IPS DF 6.9 (cell line): ENCODE results near the gene REXO4.

Experiments used
- DNase-seq: peaks from one replicate; pipeline ENCODE4 v3.0.0-alpha.2; 2013; ENCODE audit warnings: low read depth, low spot score
- H3K27ac ChIP-seq: one replicate; pipeline ENCODE4 v1.5.1; 2013; ENCODE audit warnings: low read length, control low read depth
- H3K27me3 ChIP-seq: 2 replicates; pipeline ENCODE4 v1.6.1; 2013; ENCODE audit warnings: mild to moderate bottlenecking, low read length; ENCODE audit not compliant: control insufficient read depth, insufficient read depth
- H3K36me3 ChIP-seq: 2 replicates; pipeline ENCODE4 v1.6.1; 2013; ENCODE audit warnings: low read length; ENCODE audit not compliant: control insufficient read depth, insufficient read depth
- H3K4me1 ChIP-seq: 2 replicates; pipeline ENCODE4 v1.6.1; 2013; ENCODE audit warnings: low read length; ENCODE audit not compliant: control insufficient read depth, insufficient read depth
- H3K4me3 ChIP-seq: 2 replicates; pipeline ENCODE4 v1.5.1; 2013; ENCODE audit warnings: mild to moderate bottlenecking, low read length
- H3K9me3 ChIP-seq: 2 replicates; pipeline ENCODE4 v1.6.1; 2013; ENCODE audit warnings: low read length, inconsistent platforms; ENCODE audit not compliant: control insufficient read depth, insufficient read depth
- WGBS: extraction: QIAGEN DNeasy Blood & Tissue Kit; methylation state at CpG from one replicate; pipeline ENCODE4 v1.1.7; 2013; ENCODE audit warnings: mixed read lengths, missing lambda C conversion rate; ENCODE audit not compliant: insufficient read length, insufficient coverage; 5-methylcytosine and 5-hydroxymethylcytosine counted together

REXO4 gene

DNA sequence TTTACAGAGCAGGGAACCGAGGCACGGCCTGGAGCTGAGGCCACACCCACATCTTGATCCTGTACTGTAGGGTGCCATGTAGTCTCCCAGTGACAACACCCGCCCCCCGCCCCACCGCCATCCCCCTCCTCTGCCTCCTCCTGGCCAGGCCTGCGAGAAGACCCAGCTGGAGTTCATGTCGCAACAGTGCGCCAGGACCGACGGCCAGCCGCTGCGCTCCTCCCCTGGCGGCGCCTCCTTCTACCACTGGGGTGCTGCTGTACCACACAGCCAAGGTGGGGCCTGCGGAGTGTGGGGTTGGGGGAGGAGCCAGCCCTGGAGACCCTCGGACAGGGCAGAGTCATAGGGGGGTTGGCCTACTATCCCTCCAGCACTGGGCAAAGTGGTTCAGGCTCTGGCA, 18.9 kb upstream of the REXO4 start:
- Histone ChIP-seq H3K27ac (no peak overlapping the region), H3K4me3 (no peak overlapping the region), H3K27me3 (no peaks in the 10 kb centered on the region), H3K36me3 (no peaks in the 10 kb centered on the region), H3K9me3 (no peaks in the 10 kb centered on the region), H3K4me1 (no peaks in the 10 kb centered on the region)
- DNase-seq: no peak
- no CpG with 5 or more reads among the region's 16 CpGs for whole genome bisulfite sequencing

DNA sequence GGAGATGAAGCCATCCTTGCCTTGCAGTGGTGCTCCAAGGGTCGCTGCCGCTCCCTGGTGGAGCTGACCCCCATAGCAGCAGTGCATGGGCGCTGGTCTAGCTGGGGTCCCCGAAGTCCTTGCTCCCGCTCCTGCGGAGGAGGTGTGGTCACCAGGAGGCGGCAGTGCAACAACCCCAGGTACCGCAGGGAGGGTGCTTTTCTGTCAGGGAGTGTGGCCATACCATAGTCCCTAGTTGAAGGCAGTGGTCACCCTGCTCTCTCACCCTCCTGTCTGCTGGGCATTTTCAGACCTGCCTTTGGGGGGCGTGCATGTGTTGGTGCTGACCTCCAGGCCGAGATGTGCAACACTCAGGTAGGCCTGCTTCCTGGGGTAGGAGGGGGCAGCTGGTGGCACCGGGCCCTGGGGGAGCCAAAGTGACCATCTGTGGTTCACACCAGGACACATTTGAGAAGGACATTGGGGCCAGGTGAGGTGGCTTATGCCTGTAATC, 15.6 kb upstream of the REXO4 start:
- H3K4me3 ChIP-seq: no peak overlapping the region
- H3K27me3 ChIP-seq: no peaks in the 10 kb centered on the region
- no peaks in the 10 kb centered on the region for H3K4me1 ChIP-seq
- H3K9me3 ChIP-seq: no peaks in the 10 kb centered on the region
- no peak for DNase-seq
- H3K27ac ChIP-seq: no peak overlapping the region
- WGBS: no CpG with 5 or more reads among the region's 11 CpGs
- H3K36me3 ChIP-seq: no peaks in the 10 kb centered on the region

DNA sequence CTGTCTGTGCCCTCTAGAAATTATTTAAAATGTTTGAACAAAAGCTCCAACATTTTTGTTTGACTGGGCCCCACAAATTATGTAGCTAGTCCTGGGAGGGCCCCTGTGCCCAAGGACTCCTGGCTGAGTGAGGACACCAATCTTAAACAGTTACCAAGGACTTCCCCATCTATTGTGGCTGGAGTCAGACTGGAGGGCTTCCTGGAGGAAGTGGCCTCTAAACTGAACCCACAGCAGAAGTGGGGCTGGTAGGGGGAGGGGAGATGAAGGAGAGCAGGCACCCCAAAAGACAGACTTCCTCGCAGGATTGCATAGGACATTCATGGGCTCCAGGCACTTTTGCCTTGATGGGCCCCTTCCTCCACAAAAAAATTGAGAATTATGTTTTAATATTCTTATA, 12.4 kb upstream of the REXO4 start:
- Histone ChIP-seq H3K36me3 (0 out of 2 replicates have a peak, but pooled peaks cover 3% of the 10 kb centered on the region), H3K27me3 (no peaks in the 10 kb centered on the region), H3K4me1 (peaks cover 3% of the 10 kb centered on the region; the same call in 1 of the 2 replicates), H3K9me3 (no peaks in the 10 kb centered on the region), H3K4me3 (no peak overlapping the region; the same call in 1 of the 2 replicates), H3K27ac (no peak overlapping the region)
- DNase-seq: no peak
- no CpG with 5 or more reads among the region's 1 CpG for WGBS

DNA sequence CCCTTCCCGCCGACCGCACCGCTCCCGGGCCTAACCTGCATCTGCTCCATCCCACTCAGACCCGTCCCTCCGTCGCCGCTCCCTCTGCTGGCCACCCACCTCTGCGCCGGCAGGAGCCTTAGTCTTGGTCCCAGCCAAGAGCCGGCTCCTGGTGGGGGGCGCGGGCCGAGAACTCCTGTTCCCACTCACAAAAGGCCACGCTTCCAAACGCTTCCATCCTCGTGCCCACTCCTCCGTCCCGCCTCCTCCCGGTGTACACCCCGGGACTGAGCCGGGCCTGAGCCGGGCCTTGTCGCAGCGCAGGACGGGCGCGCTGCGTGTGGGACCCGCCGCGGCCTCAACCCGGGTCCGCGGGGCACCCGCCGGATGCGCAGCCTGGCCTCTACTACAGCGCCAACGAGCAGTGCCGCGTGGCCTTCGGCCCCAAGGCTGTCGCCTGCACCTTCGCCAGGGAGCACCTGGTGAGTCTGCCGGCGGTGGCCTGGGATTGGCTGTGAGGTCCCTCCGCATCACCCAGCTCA, 11.9 kb upstream of the REXO4 start:
- WGBS: no CpG with 5 or more reads among the region's 49 CpGs
- Histone ChIP-seq H3K4me1 (peaks cover 3% of the 10 kb centered on the region; the same call in 1 of the 2 replicates), H3K9me3 (no peaks in the 10 kb centered on the region), H3K27ac (no peak overlapping the region), H3K36me3 (0 out of 2 replicates have a peak, but pooled peaks cover 3% of the 10 kb centered on the region), H3K4me3 (peak overlapping the region; percentile 61; the same call in 1 of the 2 replicates), H3K27me3 (no peaks in the 10 kb centered on the region)
- no peak for DNase-seq

DNA sequence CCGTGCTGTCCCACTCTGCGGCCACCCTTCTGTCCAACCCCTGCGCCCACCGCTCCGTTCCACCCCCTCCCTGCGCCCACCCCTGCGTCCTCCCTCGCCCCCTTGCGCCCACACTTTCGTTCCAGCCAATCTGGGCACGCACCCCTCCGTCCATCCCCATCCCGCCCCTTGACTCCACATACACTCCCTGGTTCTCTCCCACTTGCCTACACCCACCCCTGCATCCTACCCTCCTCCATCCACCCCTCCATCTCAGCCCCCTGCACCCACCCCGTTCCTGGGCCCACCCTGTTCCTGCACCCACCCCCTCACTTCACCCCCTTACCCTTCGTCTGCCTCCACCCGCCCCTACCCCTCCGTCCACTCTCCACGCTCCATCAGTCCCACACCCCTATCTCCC, 11.4 kb upstream of the REXO4 start:
- no peaks in the 10 kb centered on the region for H3K27me3 ChIP-seq
- WGBS: no CpG with 5 or more reads among the region's 18 CpGs
- no peak for DNase-seq
- H3K4me1 ChIP-seq: peaks cover 3% of the 10 kb centered on the region; the same call in 1 of the 2 replicates
- H3K27ac ChIP-seq: no peak overlapping the region
- 0 out of 2 replicates have a peak, but pooled peaks cover 3% of the 10 kb centered on the region for H3K36me3 ChIP-seq
- H3K9me3 ChIP-seq: no peaks in the 10 kb centered on the region
- H3K4me3 ChIP-seq: peak overlapping the region; percentile 61; the same call in 1 of the 2 replicates

DNA sequence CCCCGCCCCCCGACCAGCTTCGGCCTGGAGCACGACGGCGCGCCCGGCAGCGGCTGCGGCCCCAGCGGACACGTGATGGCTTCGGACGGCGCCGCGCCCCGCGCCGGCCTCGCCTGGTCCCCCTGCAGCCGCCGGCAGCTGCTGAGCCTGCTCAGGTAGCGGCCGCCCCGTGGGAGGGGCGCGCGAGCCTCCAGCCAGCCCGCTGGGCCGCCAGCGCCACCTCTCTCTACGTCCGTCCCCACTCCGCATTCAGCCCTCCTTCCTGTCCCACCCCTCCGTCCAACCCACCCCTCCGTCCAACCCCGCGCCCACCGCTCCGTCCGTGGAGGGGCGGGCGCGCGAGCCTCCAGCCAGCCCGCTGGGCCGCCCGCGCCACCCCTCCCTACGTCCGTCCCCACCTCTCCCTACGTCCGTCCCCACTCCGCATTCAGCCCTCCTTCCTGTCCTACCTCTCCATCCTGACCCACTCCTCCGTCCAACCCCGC, 10.8 kb upstream of the REXO4 start:
- WGBS: no CpG with 5 or more reads among the region's 57 CpGs
- DNase-seq: no peak
- Histone ChIP-seq H3K27ac (no peak overlapping the region), H3K4me1 (peaks cover 3% of the 10 kb centered on the region; the same call in 1 of the 2 replicates), H3K36me3 (0 out of 2 replicates have a peak, but pooled peaks cover 3% of the 10 kb centered on the region), H3K9me3 (no peaks in the 10 kb centered on the region), H3K27me3 (no peaks in the 10 kb centered on the region), H3K4me3 (peak overlapping the region; percentile 61; the same call in 1 of the 2 replicates)

DNA sequence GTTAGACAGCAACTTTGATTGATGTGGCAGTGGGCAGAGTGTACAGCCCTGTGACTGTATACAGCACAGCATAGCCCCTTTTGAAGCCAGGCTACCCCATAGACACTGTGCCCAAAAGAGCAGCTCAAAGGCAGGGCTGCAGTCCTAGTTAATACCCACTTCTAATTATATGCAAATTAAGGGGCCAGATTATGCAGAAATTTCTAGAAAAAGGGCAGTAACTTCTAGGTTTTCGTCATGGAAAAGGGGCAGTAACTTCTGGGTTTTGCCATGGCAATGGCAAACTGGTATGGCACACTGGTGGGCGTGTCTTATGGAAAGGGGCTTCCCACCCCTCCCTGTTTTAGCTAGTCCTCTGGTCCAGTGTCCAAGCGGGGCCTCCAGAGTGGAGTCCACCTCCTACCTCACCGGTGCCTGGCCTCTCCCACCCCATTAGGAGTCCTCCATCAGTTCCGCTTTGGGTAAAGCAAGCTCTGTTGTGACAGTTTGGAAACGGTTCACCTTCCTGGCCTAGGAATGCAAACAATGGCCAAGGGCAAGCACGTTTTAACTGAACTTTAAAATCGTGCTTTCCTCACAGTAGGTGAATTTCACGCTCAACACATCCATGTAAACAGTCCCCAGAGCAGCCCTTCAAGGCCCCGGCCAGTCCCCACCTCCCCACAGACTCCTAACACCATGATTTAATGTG, 10.0 kb upstream of the REXO4 start:
- Histone ChIP-seq H3K4me1 (peaks cover 3% of the 10 kb centered on the region; the same call in 1 of the 2 replicates), H3K27me3 (no peaks in the 10 kb centered on the region), H3K4me3 (peak overlapping the region; percentile 61; the same call in 1 of the 2 replicates), H3K36me3 (0 out of 2 replicates have a peak, but pooled peaks cover 3% of the 10 kb centered on the region), H3K9me3 (no peaks in the 10 kb centered on the region), H3K27ac (no peak overlapping the region)
- WGBS: no CpG with 5 or more reads among the region's 10 CpGs
- no peak for DNase-seq

DNA sequence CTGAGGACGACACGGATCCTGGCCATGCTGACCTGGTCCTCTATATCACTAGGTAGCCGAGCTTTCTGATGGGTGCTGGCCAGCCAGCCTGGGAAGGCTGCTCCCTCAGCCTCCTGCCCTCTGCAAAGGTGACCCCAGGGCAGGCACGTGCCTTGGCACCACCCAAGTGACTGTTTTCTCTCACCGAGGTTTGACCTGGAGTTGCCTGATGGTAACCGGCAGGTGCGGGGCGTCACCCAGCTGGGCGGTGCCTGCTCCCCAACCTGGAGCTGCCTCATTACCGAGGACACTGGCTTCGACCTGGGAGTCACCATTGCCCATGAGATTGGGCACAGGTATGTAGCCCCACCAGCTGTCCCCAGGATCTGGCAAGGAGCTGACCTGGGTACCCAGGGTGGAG, 8.2 kb upstream of the REXO4 start:
- no peaks in the 10 kb centered on the region for H3K9me3 ChIP-seq
- H3K36me3 ChIP-seq: 0 out of 2 replicates have a peak, but pooled peaks cover 3% of the 10 kb centered on the region
- H3K27me3 ChIP-seq: no peaks in the 10 kb centered on the region
- WGBS: no CpG with 5 or more reads among the region's 11 CpGs
- no peak overlapping the region for H3K4me3 ChIP-seq
- no peak for DNase-seq
- H3K27ac ChIP-seq: no peak overlapping the region
- peaks cover 4% of the 10 kb centered on the region; the same call in 1 of the 2 replicates for H3K4me1 ChIP-seq

DNA sequence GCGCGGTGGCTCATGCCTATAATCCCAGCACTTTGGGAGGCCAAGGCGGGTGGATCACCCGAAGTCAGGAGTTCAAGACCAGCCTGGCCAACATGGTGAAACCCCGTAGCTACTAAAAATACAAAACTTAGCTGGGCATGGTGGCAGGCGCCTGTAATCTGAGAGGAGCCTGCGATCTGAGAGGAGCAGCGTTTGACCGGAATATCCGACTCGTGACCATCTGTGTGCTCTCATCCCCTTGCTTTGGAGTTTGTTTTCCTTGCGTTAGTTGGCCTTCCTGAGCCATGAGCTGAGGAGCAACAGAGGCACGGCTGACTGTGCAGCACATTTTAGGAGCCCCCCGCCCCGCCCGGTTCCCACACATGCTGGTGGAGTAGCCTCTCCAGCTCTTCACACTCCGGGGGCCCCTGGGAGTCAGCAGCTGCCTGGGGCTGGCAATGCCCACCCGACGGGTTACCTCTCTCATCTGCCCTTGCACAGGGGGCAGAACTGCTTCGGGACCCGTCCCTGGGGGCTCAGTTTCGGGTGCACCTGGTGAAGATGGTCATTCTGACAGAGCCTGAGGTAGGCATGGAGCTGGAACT, 7.3 kb upstream of the REXO4 start:
- WGBS: no CpG with 5 or more reads among the region's 22 CpGs
- 0 out of 2 replicates have a peak, but pooled peaks cover 3% of the 10 kb centered on the region for H3K36me3 ChIP-seq
- DNase-seq: no peak

DNA sequence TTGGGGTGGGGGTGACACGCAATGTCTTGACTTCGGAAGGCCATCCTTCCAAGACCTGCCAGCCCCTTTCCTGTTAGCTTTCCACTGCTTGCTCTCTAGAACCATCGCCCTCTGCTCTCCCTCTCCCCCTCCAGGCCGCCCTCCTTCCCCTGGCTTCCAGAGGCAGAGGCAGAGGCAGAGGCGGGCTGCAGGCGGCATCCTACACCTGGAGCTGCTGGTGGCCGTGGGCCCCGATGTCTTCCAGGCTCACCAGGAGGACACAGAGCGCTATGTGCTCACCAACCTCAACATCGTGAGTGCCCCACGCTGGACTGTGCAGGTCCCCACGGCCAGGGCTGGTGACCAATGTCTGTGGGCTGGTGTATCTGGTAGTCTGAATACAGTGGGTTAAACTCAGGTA, 6.4 kb upstream of the REXO4 start:
- Histone ChIP-seq H3K4me3 (no peak overlapping the region), H3K9me3 (no peaks in the 10 kb centered on the region), H3K36me3 (0 out of 2 replicates have a peak, but pooled peaks cover 3% of the 10 kb centered on the region), H3K27me3 (no peaks in the 10 kb centered on the region), H3K27ac (no peak overlapping the region), H3K4me1 (peaks cover 4% of the 10 kb centered on the region; the same call in 1 of the 2 replicates)
- no CpG with 5 or more reads among the region's 12 CpGs for WGBS
- DNase-seq: no peak

More for the DNA sequence above, 7.3 kb upstream of the REXO4 start:
- Histone ChIP-seq H3K9me3 (no peaks in the 10 kb centered on the region), H3K4me3 (no peak overlapping the region), H3K4me1 (peaks cover 4% of the 10 kb centered on the region; the same call in 1 of the 2 replicates), H3K27me3 (no peaks in the 10 kb centered on the region), H3K27ac (no peak overlapping the region)
